IMR-90 (cell line): ENCODE results near the gene PEAK1. TPM values are rescaled to one million over a fixed set of nuclear protein-coding genes. Genes with fewer than 3 reads are reported as not detected.

Source experiments
- ATAC-seq: fragments of 200-7000 bp; cut with Tn5 transposase; 2 replicates; pipeline ENCODE4 v1.9.1; 2020; ENCODE audit warnings: low read depth, mild to moderate bottlenecking, moderate library complexity
- BruUV-seq: library from RNA; stranded (reverse); fragments of 400-500 nt; replicated peaks from 2 replicates; lab custom pipeline; 2021; lab: Mats Ljungman, UMichigan
- CTCF ChIA-PET: fragments of 300-600 bp; formaldehyde crosslinking; extraction: SDS; loops from one replicate; lab custom pipeline; 2021; ENCODE audit warnings: antibody characterized with exemption; lab: Yijun Ruan, JAX
- POLR2A ChIA-PET: fragments of 300-600 bp; sonication (Branson Sonifier 250); formaldehyde crosslinking; loops from one replicate; lab custom pipeline; 2022; ENCODE audit warnings: antibody characterized with exemption; ENCODE audit not compliant: unreplicated experiment; lab: Charles Lee
- DNase-seq: peaks from one replicate; pipeline ENCODE4 v3.0.0; 2013
- H2AFZ ChIP-seq: replicated peaks from 2 replicates; pipeline ENCODE3; 2013; ENCODE audit warnings: low read length, mild to moderate bottlenecking; ENCODE audit not compliant: poor library complexity
- H2AK5ac ChIP-seq: 2 replicates; pipeline ENCODE4 v1.6.1; 2013; ENCODE audit warnings: low read depth, low read length, inconsistent platforms
- H2AK9ac ChIP-seq: replicated peaks from 2 replicates; pipeline ENCODE3; 2013; ENCODE audit warnings: mild to moderate bottlenecking, low read depth, low read length, moderate library complexity; ENCODE audit not compliant: poor library complexity
- H2BK120ac ChIP-seq: 2 replicates; pipeline ENCODE4 v1.6.1; 2013; ENCODE audit warnings: low read depth, low read length, inconsistent platforms
- H2BK15ac ChIP-seq: 3 replicates; pipeline ENCODE4 v1.6.1; 2013; ENCODE audit warnings: low read depth, low read length, inconsistent platforms
- H2BK20ac ChIP-seq: 2 replicates; pipeline ENCODE4 v1.6.1; 2013; ENCODE audit warnings: low read depth, mild to moderate bottlenecking, inconsistent platforms, low read length, moderate library complexity
- H2BK5ac ChIP-seq: 2 replicates; pipeline ENCODE4 v1.6.1; 2013; ENCODE audit warnings: mild to moderate bottlenecking, low read depth, low read length, inconsistent platforms; ENCODE audit not compliant: poor library complexity, severe bottlenecking
- H3K14ac ChIP-seq: replicated peaks from 2 replicates; pipeline ENCODE4 v1.6.1; 2013; ENCODE audit warnings: low read depth, low read length, inconsistent platforms
- H3K18ac ChIP-seq: 2 replicates; pipeline ENCODE4 v1.6.1; 2013; ENCODE audit warnings: low read depth, low read length, control low read depth
- H3K23ac ChIP-seq: 2 replicates; pipeline ENCODE4 v1.6.1; 2013; ENCODE audit warnings: low read depth, low read length, inconsistent platforms
- H3K27ac ChIP-seq: 2 replicates; pipeline ENCODE4 v1.5.1; 2013; ENCODE audit warnings: mild to moderate bottlenecking, control low read depth, low read length; ENCODE audit not compliant: insufficient read depth
- H3K27me3 ChIP-seq: 2 replicates; pipeline ENCODE4 v1.6.1; 2013; ENCODE audit warnings: low read length; ENCODE audit not compliant: control insufficient read depth, insufficient read depth
- H3K36me3 ChIP-seq: 2 replicates; pipeline ENCODE4 v1.6.1; 2013; ENCODE audit warnings: low read length, mixed read lengths; ENCODE audit not compliant: control insufficient read depth, insufficient read depth
- H3K4ac ChIP-seq: 2 replicates; pipeline ENCODE4 v1.6.1; 2013; ENCODE audit warnings: low read depth, low read length, inconsistent platforms
- H3K4me1 ChIP-seq: 2 replicates; pipeline ENCODE4 v1.6.1; 2013; ENCODE audit warnings: low read length, mixed read lengths; ENCODE audit not compliant: control insufficient read depth, insufficient read depth
- H3K4me2 ChIP-seq: 2 replicates; pipeline ENCODE4 v1.6.1; 2013; ENCODE audit warnings: low read depth, mild to moderate bottlenecking, control low read depth, low read length, moderate library complexity
- H3K4me3 ChIP-seq: 2 replicates; pipeline ENCODE4 v1.5.1; 2013; ENCODE audit warnings: low read depth, mild to moderate bottlenecking, control low read depth, low read length, moderate library complexity; ENCODE audit not compliant: insufficient read depth
- H3K56ac ChIP-seq: 2 replicates; pipeline ENCODE4 v1.6.1; 2013; ENCODE audit warnings: low read length, inconsistent platforms; ENCODE audit not compliant: insufficient read depth; ENCODE audit errors: extremely low read depth
- H3K79me1 ChIP-seq, 2 experiments: 2 replicates each; pipeline ENCODE4 v1.6.1; 2013; ENCODE audit warnings: low read length in 2 of 2, inconsistent platforms in 1 of 2, low read depth in 1 of 2
- H3K9ac ChIP-seq: 2 replicates; pipeline ENCODE4 v1.6.1; 2013; ENCODE audit warnings: low read depth, low read length, control low read depth
- H3K9me1 ChIP-seq: 2 replicates; pipeline ENCODE4 v1.6.1; 2013; ENCODE audit warnings: low read length, inconsistent platforms; ENCODE audit not compliant: insufficient read depth
- H3K9me3 ChIP-seq: 2 replicates; pipeline ENCODE4 v1.6.1; 2013; ENCODE audit warnings: low read length; ENCODE audit not compliant: control insufficient read depth, insufficient read depth
- H4K20me1 ChIP-seq: 2 replicates; pipeline ENCODE4 v1.6.1; 2013; ENCODE audit warnings: low read length, inconsistent platforms; ENCODE audit not compliant: insufficient read depth
- H4K5ac ChIP-seq: 2 replicates; pipeline ENCODE4 v1.6.1; 2013; ENCODE audit warnings: mild to moderate bottlenecking, low read depth, low read length, control low read depth
- H4K8ac ChIP-seq, 2 experiments: 2 replicates each; pipeline ENCODE4 v1.6.1; 2013; ENCODE audit warnings: low read depth in 2 of 2, low read length in 2 of 2, control low read depth in 1 of 2, inconsistent platforms in 1 of 2
- H4K91ac ChIP-seq: 2 replicates; pipeline ENCODE4 v1.6.1; 2013; ENCODE audit warnings: low read depth, low read length, inconsistent platforms; ENCODE audit not compliant: insufficient read depth
- BHLHE40 ChIP-seq: fragments of 150-350 bp; IDR thresholded peaks from 2 replicates; pipeline ENCODE4 v1.6.1; 2016; ENCODE audit warnings: mild to moderate bottlenecking, low read depth, low read length
- FOS ChIP-seq: fragments of 150-350 bp; IDR thresholded peaks from 2 replicates; pipeline ENCODE4 v1.6.1; 2016; ENCODE audit warnings: low read depth, low read length
- MAFK ChIP-seq: IDR thresholded peaks from 2 replicates; pipeline ENCODE4 v1.6.1; 2012; ENCODE audit warnings: low read depth, low read length, improper control_type of control experiment
- MXI1 ChIP-seq: IDR thresholded peaks from 2 replicates; pipeline ENCODE4 v1.6.1; 2012; ENCODE audit warnings: low read depth, mild to moderate bottlenecking, low read length, moderate library complexity, borderline replicate concordance
- RAD21 ChIP-seq: IDR thresholded peaks from 2 replicates; pipeline ENCODE4 v1.6.1; 2012; ENCODE audit warnings: low read length, improper control_type of control experiment
- RCOR1 ChIP-seq: IDR thresholded peaks from 2 replicates; pipeline ENCODE4 v1.6.1; 2012; ENCODE audit warnings: mild to moderate bottlenecking, low read length, improper control_type of control experiment; ENCODE audit not compliant: insufficient replicate concordance
- RFX5 ChIP-seq: IDR thresholded peaks from 2 replicates; pipeline ENCODE4 v1.8.0; 2012; ENCODE audit warnings: low read depth, mild to moderate bottlenecking, low read length, moderate library complexity
- SMC3 ChIP-seq: fragments of 150-350 bp; IDR thresholded peaks from 2 replicates; pipeline ENCODE4 v1.6.1; 2016; ENCODE audit warnings: low read depth, mild to moderate bottlenecking, antibody characterized with exemption, low read length, moderate library complexity
- WGBS, 2 experiments: methylation state at CpG; one replicate each; pipeline versions ENCODE4 v1.1.5 to v1.1.7; 2013; ENCODE audit warnings: missing lambda C conversion rate in 2 of 2; ENCODE audit not compliant: insufficient read length in 1 of 2; ENCODE audit errors: extremely low coverage in 2 of 2; 5-methylcytosine and 5-hydroxymethylcytosine counted together
- dilution Hi-C: fragments of 300-500 bp; cut with HindIII; formaldehyde crosslinking; loops from one replicate; pipeline ENCODE4 v1.14.3; 2018; ENCODE audit warnings: low sequenced_read_pairs; ENCODE audit not compliant: unreplicated experiment
- in situ Hi-C: fragments of 300-500 bp; cut with MboI; formaldehyde crosslinking; loops from 3 replicates; pipeline ENCODE4 v1.14.3; 2019; ENCODE audit warnings: low sequenced_read_pairs, inconsistent platforms, mixed read lengths
- intact Hi-C: fragments of 100-400 bp; cut with micrococcal nuclease; formaldehyde crosslinking; loops from 2 replicates; pipeline ENCODE4 v1.10.0; 2022
- polyA plus RNA-seq, 3 experiments: library from polyadenylated mRNA; depleted of rRNA; stranded (reverse); fragments of >200 nt; gene quantifications; 2 replicates each; pipeline ENCODE4 v1.2.3, GENCODE V29; 2012; ENCODE audit warnings: low replicate concordance in 1 of 3
- total RNA-seq: library from RNA; depleted of rRNA; stranded (reverse); fragments of >200 nt; gene quantifications from 2 replicates; pipeline ENCODE4 v1.2.3, GENCODE V29; 2012
- TF ChIP-seq, protein P1 (sequence below): fragments of 150-350 bp; IDR thresholded peaks from 2 replicates; pipeline ENCODE4 v1.6.1; 2017; ENCODE audit warnings: mild to moderate bottlenecking, antibody characterized with exemption, low read length, low read depth

The PEAK1 gene
- total and polyA plus RNA-seq, 2 of the 4 experiments (the other 2 are of a cell fraction) = 21.5 to 43.9 TPM

GRCh38 chr15:77058468-77058867 is 361.4 kb downstream of the PEAK1 start:
- Histone ChIP-seq H3K4me3 (no peak overlapping the region), H3K9me3 (no peaks in the 10 kb centered on the region), H3K9me1 (peaks cover 20% of the 10 kb centered on the region), H2BK20ac (no peak overlapping the region), H4K5ac (no peak overlapping the region), H3K14ac (no peak overlapping the region), H3K27me3 (no peaks in the 10 kb centered on the region), H3K9ac (no peak overlapping the region), H3K18ac (no peak overlapping the region), H2BK5ac (no peak overlapping the region), H4K20me1 (peaks cover 31% of the 10 kb centered on the region), H2AK9ac (no peak overlapping the region), H3K23ac (no peak overlapping the region), H4K91ac (no peak overlapping the region), H3K36me3 (peaks cover 5% of the 10 kb centered on the region; the same call in 1 of the 2 replicates), H2AK5ac (no peak overlapping the region), H2BK120ac (no peak overlapping the region), H3K79me1 (peaks cover 26 to 72% of the 10 kb centered on the region in 2 experiments), H3K4ac (no peak overlapping the region), H3K27ac (no peak overlapping the region), H3K56ac (no peak overlapping the region), H3K4me2 (no peak overlapping the region), H2AFZ (no peak overlapping the region), H3K4me1 (peaks cover 12% of the 10 kb centered on the region), H2BK15ac (no peak overlapping the region), H4K8ac (no peak overlapping the region)
- 100% methylated on average over 1 of the region's 4 CpGs; no CpG with 5 or more reads in 1 of the 2 experiments for WGBS, 2 experiments
- POLR2A ChIA-PET = no interaction called here
- in situ Hi-C loops = no loop called here
- intact Hi-C loops = no loop called here
- dilution Hi-C loops = no loop called here
- BruUV-seq = no TSS peak
- TF ChIP-seq, protein P1, sequence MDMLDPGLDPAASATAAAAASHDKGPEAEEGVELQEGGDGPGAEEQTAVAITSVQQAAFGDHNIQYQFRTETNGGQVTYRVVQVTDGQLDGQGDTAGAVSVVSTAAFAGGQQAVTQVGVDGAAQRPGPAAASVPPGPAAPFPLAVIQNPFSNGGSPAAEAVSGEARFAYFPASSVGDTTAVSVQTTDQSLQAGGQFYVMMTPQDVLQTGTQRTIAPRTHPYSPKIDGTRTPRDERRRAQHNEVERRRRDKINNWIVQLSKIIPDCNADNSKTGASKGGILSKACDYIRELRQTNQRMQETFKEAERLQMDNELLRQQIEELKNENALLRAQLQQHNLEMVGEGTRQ = no peak
- TF ChIP-seq MXI1 = no peak
- TF ChIP-seq RAD21 = no peak
- no peak for TF ChIP-seq RFX5
- no peak for TF ChIP-seq RCOR1
- TF ChIP-seq SMC3 = no peak
- no peak for TF ChIP-seq BHLHE40
- TF ChIP-seq FOS = no peak
- no peak for TF ChIP-seq MAFK
- no peak for ATAC-seq
- CTCF ChIA-PET = interaction anchor here (1.4 kb wide), 1 partner anchor 9 kb away, joined by 3 read pairs; no protein-coding TSS in a partner anchor
- no peak for DNase-seq
